Mucosa of rectum (tissue), 2 donors: ENCODE results near the gene C10orf95.
"Not testable (repeated sequence)": the region's sequence is repeated elsewhere in the genome, so short reads cannot be mapped to it uniquely, and the experiment has no call there.

Experiments
- H3K27ac ChIP-seq, 2 donors: one replicate each; pipeline ENCODE4 v1.7.0; 2013; ENCODE audit warnings: inconsistent platforms in 2 of 2, low read depth in 2 of 2, low read length in 2 of 2
- H3K27me3 ChIP-seq, 2 donors: one replicate each; pipeline ENCODE4 v1.7.0; 2013; ENCODE audit warnings: low read length in 2 of 2; ENCODE audit not compliant: control insufficient read depth in 2 of 2, insufficient read depth in 2 of 2
- H3K36me3 ChIP-seq, 2 donors: one replicate each; pipeline ENCODE4 v1.7.0; 2013; ENCODE audit warnings: low read length in 2 of 2; ENCODE audit not compliant: control insufficient read depth in 2 of 2, insufficient read depth in 2 of 2
- H3K4me1 ChIP-seq, 2 donors: one replicate each; pipeline ENCODE4 v1.7.0; 2013; ENCODE audit warnings: low read length in 2 of 2, mild to moderate bottlenecking in 1 of 2; ENCODE audit not compliant: control insufficient read depth in 2 of 2, insufficient read depth in 2 of 2
- H3K4me3 ChIP-seq, 2 donors: one replicate each; pipeline ENCODE4 v1.7.0; 2013; ENCODE audit warnings: low read length in 2 of 2
- H3K9ac ChIP-seq, 2 donors: one replicate each; pipeline ENCODE4 v1.7.0; 2013; ENCODE audit warnings: low read length in 2 of 2, low read depth in 1 of 2, mild to moderate bottlenecking in 1 of 2
- H3K9me3 ChIP-seq, 2 donors: one replicate each; pipeline ENCODE4 v1.7.0; 2013; ENCODE audit warnings: low read length in 2 of 2; ENCODE audit not compliant: control insufficient read depth in 2 of 2
- donor health status: healthy.
- donor health status: Normal muscosa, but diverticular disease.

C10orf95 gene

GRCh38 chr10:102451105-102451969 lies at the start of gene C10orf95:
Gene C10orf95, minus strand, starts transcription at chr10:102451543. Its CDS starts 450 bp downstream, at chr10:102451093.
- Histone ChIP-seq H3K9me3 (no peaks in the 10 kb centered on the region), H3K4me1 (peaks cover 12 to 14% of the 10 kb centered on the region in 2 donors), H3K4me3 (peak within 1 kb of the TSS; percentile 96 to 98), H3K27ac (peak within 1 kb of the TSS; percentile 88 to 91), H3K9ac (peak within 1 kb of the TSS; percentile 79 to 81), H3K36me3 (peaks cover 0 to 8% of the 10 kb centered on the region in 2 donors), H3K27me3 (no peaks in the 10 kb centered on the region)

GRCh38 chr10:102500686-102501085 lies 49.3 kb upstream of the C10orf95 start:
- not testable (repeated sequence) for H3K27me3 ChIP-seq, H3K36me3 ChIP-seq, H3K27ac ChIP-seq, H3K4me3 ChIP-seq, H3K9me3 ChIP-seq, H3K9ac ChIP-seq
- peaks cover 16 to 30% of the 10 kb centered on the region in 2 donors for H3K4me1 ChIP-seq

DNA sequence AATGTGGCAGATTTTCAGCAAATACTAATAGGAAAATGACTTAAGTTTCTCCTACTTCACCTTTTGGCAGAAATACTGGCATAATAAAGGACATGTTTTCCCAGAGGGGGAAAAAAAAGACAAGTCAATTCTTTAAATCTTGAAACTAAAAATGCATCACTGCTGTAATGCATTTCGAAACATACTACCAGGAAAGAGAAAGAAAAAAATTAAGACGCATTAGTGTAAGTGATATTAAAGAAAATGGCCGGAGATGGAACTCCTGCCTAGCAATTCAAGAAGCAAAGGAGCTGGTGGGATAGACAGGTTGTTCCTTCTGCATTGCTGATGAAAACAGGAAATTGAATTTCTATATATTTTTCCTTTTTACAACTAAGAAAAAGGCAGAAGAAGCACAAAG lies 48.0 kb upstream of the C10orf95 start:
- Histone ChIP-seq H3K4me3 (no peak overlapping the region), H3K27me3 (no peaks in the 10 kb centered on the region), H3K9me3 (no peaks in the 10 kb centered on the region), H3K9ac (no peak overlapping the region), H3K36me3 (no peaks in the 10 kb centered on the region), H3K4me1 (peaks cover 16 to 20% of the 10 kb centered on the region in 2 donors), H3K27ac (no peak overlapping the region)

GRCh38 chr10:102497545-102497944 lies 46.2 kb upstream of the C10orf95 start:
- Histone ChIP-seq H3K27me3 (no peaks in the 10 kb centered on the region), H3K9me3 (no peaks in the 10 kb centered on the region), H3K27ac (no peak overlapping the region), H3K9ac (no peak overlapping the region), H3K4me3 (no peak overlapping the region), H3K36me3 (peaks cover 0 to under 1% of the 10 kb centered on the region in 2 donors), H3K4me1 (peaks cover 9 to 11% of the 10 kb centered on the region in 2 donors)

- peak overlapping the region in 1 of 2 donors; percentile 2 for H3K27ac ChIP-seq
- H3K27me3 ChIP-seq: no peaks in the 10 kb centered on the region
- H3K4me1 ChIP-seq: peaks cover 0 to 2% of the 10 kb centered on the region in 2 donors
- H3K4me3 ChIP-seq: no peak overlapping the region
- H3K36me3 ChIP-seq: peaks cover 10 to 12% of the 10 kb centered on the region in 2 donors
- no peak overlapping the region for H3K9ac ChIP-seq
- H3K9me3 ChIP-seq: no peaks in the 10 kb centered on the region
Observed at GRCh38 chr10:102493771-102494170, 42.4 kb upstream of the C10orf95 start.

GRCh38 chr10:102492983-102493382 lies 41.6 kb upstream of the C10orf95 start:
- Histone ChIP-seq H3K36me3 (peaks cover 17 to 20% of the 10 kb centered on the region in 2 donors), H3K9me3 (no peaks in the 10 kb centered on the region), H3K27me3 (no peaks in the 10 kb centered on the region), H3K27ac (peak overlapping the region in 1 of 2 donors; percentile 2), H3K9ac (no peak overlapping the region), H3K4me3 (no peak overlapping the region), H3K4me1 (peaks cover 0 to 2% of the 10 kb centered on the region in 2 donors)

- no peak overlapping the region for H3K4me3 ChIP-seq
- peak overlapping the region in 1 of 2 donors; percentile 43 for H3K27ac ChIP-seq
- H3K36me3 ChIP-seq: peaks cover 20 to 23% of the 10 kb centered on the region in 2 donors
- H3K27me3 ChIP-seq: no peaks in the 10 kb centered on the region
- no peak overlapping the region for H3K9ac ChIP-seq
- no peaks in the 10 kb centered on the region for H3K9me3 ChIP-seq
- peaks cover 0 to 2% of the 10 kb centered on the region in 2 donors for H3K4me1 ChIP-seq
Observed at GRCh38 chr10:102492344-102492939, 41.1 kb upstream of the C10orf95 start.

DNA sequence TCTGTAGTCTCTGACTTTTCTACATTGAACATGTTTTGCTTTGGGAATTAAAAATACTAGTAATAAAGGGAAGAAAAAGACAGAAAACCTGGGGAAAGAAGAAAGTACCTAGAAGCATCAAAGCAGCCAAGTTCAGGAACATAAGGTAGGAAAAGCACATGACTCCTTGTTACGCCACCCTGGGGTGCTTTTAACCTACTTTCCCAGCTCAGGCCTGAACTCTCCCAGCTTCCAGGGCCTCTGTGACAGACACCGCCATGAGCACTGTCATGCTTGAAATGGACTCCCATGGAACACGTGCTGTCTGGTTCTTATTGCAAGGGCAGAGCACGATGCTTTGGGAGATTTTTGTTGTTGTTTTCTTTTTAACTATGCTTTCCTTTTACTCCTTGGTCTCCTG lies 39.8 kb upstream of the C10orf95 start:
- Histone ChIP-seq H3K27me3 (no peaks in the 10 kb centered on the region), H3K27ac (no peak overlapping the region), H3K9ac (no peak overlapping the region), H3K36me3 (peaks cover 29 to 34% of the 10 kb centered on the region in 2 donors), H3K9me3 (no peaks in the 10 kb centered on the region), H3K4me1 (peaks cover 0 to 2% of the 10 kb centered on the region in 2 donors), H3K4me3 (no peak overlapping the region)

GRCh38 chr10:102485093-102485784 lies 33.9 kb upstream of the C10orf95 start:
- Histone ChIP-seq H3K36me3 (peaks cover 76 to 85% of the 10 kb centered on the region in 2 donors), H3K27ac (no peak overlapping the region)

DNA sequence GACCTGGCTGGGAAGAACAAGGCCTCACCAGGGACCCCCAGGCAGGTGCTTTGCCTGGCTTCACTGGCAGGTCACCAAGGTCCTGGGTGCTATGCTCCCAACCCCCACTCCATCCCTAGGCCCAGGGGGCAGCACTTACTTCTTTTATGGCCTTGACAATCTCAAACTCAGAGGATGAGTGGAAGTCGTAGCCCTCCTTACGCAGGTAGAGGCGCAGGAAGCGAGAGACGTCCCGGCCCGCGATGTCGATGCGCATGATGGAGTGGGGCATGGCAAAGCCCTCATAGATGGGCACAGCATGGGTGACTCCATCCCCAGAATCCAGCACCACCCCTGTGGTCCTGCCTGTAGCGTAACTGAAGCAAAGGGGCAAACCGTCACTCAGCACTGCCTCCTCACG lies 32.7 kb upstream of the C10orf95 start:
- H3K4me3 ChIP-seq: no peak overlapping the region
- H3K9me3 ChIP-seq: no peaks in the 10 kb centered on the region
- H3K9ac ChIP-seq: no peak overlapping the region
- H3K27me3 ChIP-seq: no peaks in the 10 kb centered on the region
- no peaks in the 10 kb centered on the region for H3K4me1 ChIP-seq
- peaks cover 84 to 87% of the 10 kb centered on the region in 2 donors for H3K36me3 ChIP-seq
- no peak overlapping the region for H3K27ac ChIP-seq

More at GRCh38 chr10:102485093-102485784, 33.9 kb upstream of the C10orf95 start:
- Histone ChIP-seq H3K27me3 (no peaks in the 10 kb centered on the region), H3K9ac (no peak overlapping the region), H3K4me1 (no peaks in the 10 kb centered on the region), H3K9me3 (no peaks in the 10 kb centered on the region), H3K4me3 (no peak overlapping the region)
